Thymus (tissue), 11 donors: ENCODE data around the gene MACROH2A1. TPM values are rescaled to one million over a fixed set of nuclear protein-coding genes. Genes with fewer than 3 reads are reported as not detected.

ENCODE experiments used
- DNase-seq, 9 donors: peaks; one replicate each; pipeline ENCODE4 v3.0.0-alpha.2; 2013; ENCODE audit warnings: low spot score in 9 of 9, low read depth in 6 of 9, missing footprints in 1 of 9
- H3K27ac ChIP-seq, 2 donors: one replicate each; pipeline ENCODE4 v1.5.1; 2013; ENCODE audit warnings: control low read depth in 1 of 2, low read depth in 1 of 2, low read length in 1 of 2, mild to moderate bottlenecking in 1 of 2, moderate library complexity in 1 of 2
- H3K27me3 ChIP-seq, 2 donors: one replicate each; pipeline ENCODE4 v1.5.1; 2013; ENCODE audit warnings: low read length in 1 of 2; ENCODE audit not compliant: control insufficient read depth in 2 of 2, insufficient read depth in 1 of 2
- H3K36me3 ChIP-seq, 2 donors: one replicate each; pipeline ENCODE4 v1.5.1; 2013; ENCODE audit warnings: low read length in 1 of 2, mild to moderate bottlenecking in 1 of 2, moderate library complexity in 1 of 2; ENCODE audit not compliant: control insufficient read depth in 2 of 2, insufficient read depth in 2 of 2
- H3K4me1 ChIP-seq, 2 donors: one replicate each; pipeline ENCODE4 v1.5.1; 2013; ENCODE audit warnings: low read length in 2 of 2; ENCODE audit not compliant: control insufficient read depth in 2 of 2, insufficient read depth in 2 of 2
- H3K4me3 ChIP-seq, 2 donors: one replicate each; pipeline ENCODE4 v1.5.1; 2013; ENCODE audit warnings: low read length in 2 of 2, control low read depth in 1 of 2, mild to moderate bottlenecking in 1 of 2
- H3K9me3 ChIP-seq, 2 donors: one replicate each; pipeline ENCODE4 v1.5.1; 2013; ENCODE audit warnings: low read length in 1 of 2, mild to moderate bottlenecking in 1 of 2; ENCODE audit not compliant: control insufficient read depth in 2 of 2, insufficient read depth in 1 of 2
- WGBS: extraction: QIAGEN DNeasy Blood & Tissue Kit; methylation state at CpG from one replicate; pipeline ENCODE4 v1.1.7; 2013; 5-methylcytosine and 5-hydroxymethylcytosine counted together
- polyA plus RNA-seq: library from polyadenylated mRNA; stranded (reverse); fragments of 200-250 nt; gene quantifications from one replicate; pipeline ENCODE4 v1.2.3, GENCODE V29; 2013
- total RNA-seq: library from RNA; stranded (reverse); fragments of 120-200 nt; gene quantifications from one replicate; pipeline ENCODE4 v1.2.4, GENCODE V29; 2013
- donor health status: healthy.

MACROH2A1 gene
- total and polyA plus RNA-seq, 2 donors, result 206 to 244 TPM

GRCh38 chr5:135326296-135327254 lies 72.5 kb downstream of the MACROH2A1 start:
- Histone ChIP-seq H3K27me3 (no peaks in the 10 kb centered on the region), H3K4me1 (peaks cover 0 to 15% of the 10 kb centered on the region in 2 donors), H3K4me3 (no peak overlapping the region), H3K27ac (no peak overlapping the region), H3K9me3 (no peaks in the 10 kb centered on the region), H3K36me3 (peaks cover 11 to 12% of the 10 kb centered on the region in 2 donors)
- no peak for DNase-seq
- 96% methylated on average over 48 of the region's 48 CpGs for WGBS

- WGBS, result 67% methylated on average over 17 of the region's 17 CpGs
- Histone ChIP-seq H3K4me1 (peaks cover 0 to 15% of the 10 kb centered on the region in 2 donors), H3K27ac (no peak overlapping the region), H3K36me3 (no peaks in the 10 kb centered on the region), H3K27me3 (no peaks in the 10 kb centered on the region), H3K9me3 (no peaks in the 10 kb centered on the region), H3K4me3 (no peak overlapping the region)
- peak in 8 of 9 donors; percentile 9 to 75 (median 36) for DNase-seq
Measured at GRCh38 chr5:135324897-135325650, 74.0 kb downstream of the MACROH2A1 start.

GRCh38 chr5:135324160-135324559 lies 74.9 kb downstream of the MACROH2A1 start:
- no peak for DNase-seq
- no peaks in the 10 kb centered on the region for H3K9me3 ChIP-seq
- no peak overlapping the region for H3K27ac ChIP-seq
- H3K27me3 ChIP-seq, result no peaks in the 10 kb centered on the region
- H3K4me1 ChIP-seq, result peaks cover 0 to 15% of the 10 kb centered on the region in 2 donors
- no peak overlapping the region for H3K4me3 ChIP-seq
- 98% methylated on average over 8 of the region's 8 CpGs for WGBS
- no peaks in the 10 kb centered on the region for H3K36me3 ChIP-seq

GRCh38 chr5:135323701-135324132 lies 75.3 kb downstream of the MACROH2A1 start:
- no peaks in the 10 kb centered on the region for H3K9me3 ChIP-seq
- DNase-seq, result no peak
- no peak overlapping the region for H3K27ac ChIP-seq
- WGBS, result 96% methylated on average over 8 of the region's 8 CpGs
- H3K36me3 ChIP-seq, result no peaks in the 10 kb centered on the region
- no peak overlapping the region for H3K4me3 ChIP-seq
- no peaks in the 10 kb centered on the region for H3K27me3 ChIP-seq
- H3K4me1 ChIP-seq, result peaks cover 0 to 15% of the 10 kb centered on the region in 2 donors

GRCh38 chr5:135323227-135323626 lies 75.8 kb downstream of the MACROH2A1 start:
- WGBS, result 98% methylated on average over 8 of the region's 8 CpGs
- Histone ChIP-seq H3K27ac (no peak overlapping the region), H3K27me3 (no peaks in the 10 kb centered on the region), H3K4me1 (peaks cover 0 to 15% of the 10 kb centered on the region in 2 donors), H3K9me3 (no peaks in the 10 kb centered on the region), H3K36me3 (no peaks in the 10 kb centered on the region), H3K4me3 (no peak overlapping the region)
- DNase-seq, result no peak

- peaks cover 0 to 15% of the 10 kb centered on the region in 2 donors for H3K4me1 ChIP-seq
- H3K9me3 ChIP-seq, result no peaks in the 10 kb centered on the region
- DNase-seq, result no peak
- H3K27ac ChIP-seq, result no peak overlapping the region
- no peak overlapping the region for H3K4me3 ChIP-seq
- 99% methylated on average over 7 of the region's 7 CpGs for WGBS
- no peaks in the 10 kb centered on the region for H3K36me3 ChIP-seq
- no peaks in the 10 kb centered on the region for H3K27me3 ChIP-seq
Measured at GRCh38 chr5:135322744-135323143, 76.3 kb downstream of the MACROH2A1 start.

- no peaks in the 10 kb centered on the region for H3K27me3 ChIP-seq
- H3K4me1 ChIP-seq, result peaks cover 0 to 15% of the 10 kb centered on the region in 2 donors
- no peaks in the 10 kb centered on the region for H3K9me3 ChIP-seq
- no peak overlapping the region for H3K4me3 ChIP-seq
- H3K27ac ChIP-seq, result no peak overlapping the region
- 96% methylated on average over 4 of the region's 4 CpGs for WGBS
- H3K36me3 ChIP-seq, result no peaks in the 10 kb centered on the region
- no peak for DNase-seq
Measured at GRCh38 chr5:135322271-135322670, 76.8 kb downstream of the MACROH2A1 start.

- Histone ChIP-seq H3K4me3 (no peak overlapping the region), H3K36me3 (no peaks in the 10 kb centered on the region), H3K27me3 (no peaks in the 10 kb centered on the region), H3K4me1 (peaks cover 0 to 15% of the 10 kb centered on the region in 2 donors), H3K9me3 (no peaks in the 10 kb centered on the region), H3K27ac (no peak overlapping the region)
- DNase-seq, result no peak
- 95% methylated on average over 15 of the region's 15 CpGs for WGBS
Measured at GRCh38 chr5:135320718-135321484, 78.1 kb downstream of the MACROH2A1 start.
